IMR-90 (cell line): ENCODE results near the gene ASB1. TPM values are rescaled to one million over a fixed set of nuclear protein-coding genes. Genes with fewer than 3 reads are reported as not detected.
A peak's percentile ranks its signal among the peaks of the same experiment; 100 is the strongest.

ENCODE experiments used
- ATAC-seq: fragments of 200-7000 bp; cut with Tn5 transposase; 2 replicates; pipeline ENCODE4 v1.9.1; 2020; ENCODE audit warnings: low read depth, mild to moderate bottlenecking, moderate library complexity
- BruUV-seq: library from RNA; stranded (reverse); fragments of 400-500 nt; replicated peaks from 2 replicates; lab custom pipeline; 2021; lab: Mats Ljungman, UMichigan
- CTCF ChIA-PET: fragments of 300-600 bp; formaldehyde crosslinking; extraction: SDS; loops from one replicate; lab custom pipeline; 2021; ENCODE audit warnings: antibody characterized with exemption; lab: Yijun Ruan, JAX
- POLR2A ChIA-PET: fragments of 300-600 bp; sonication (Branson Sonifier 250); formaldehyde crosslinking; loops from one replicate; lab custom pipeline; 2022; ENCODE audit warnings: antibody characterized with exemption; ENCODE audit not compliant: unreplicated experiment; lab: Charles Lee
- DNase-seq: peaks from one replicate; pipeline ENCODE4 v3.0.0; 2013
- H2AFZ ChIP-seq: replicated peaks from 2 replicates; pipeline ENCODE3; 2013; ENCODE audit warnings: low read length, mild to moderate bottlenecking; ENCODE audit not compliant: poor library complexity
- H2AK5ac ChIP-seq: 2 replicates; pipeline ENCODE4 v1.6.1; 2013; ENCODE audit warnings: low read depth, low read length, inconsistent platforms
- H2AK9ac ChIP-seq: replicated peaks from 2 replicates; pipeline ENCODE3; 2013; ENCODE audit warnings: mild to moderate bottlenecking, low read depth, low read length, moderate library complexity; ENCODE audit not compliant: poor library complexity
- H2BK120ac ChIP-seq: 2 replicates; pipeline ENCODE4 v1.6.1; 2013; ENCODE audit warnings: low read depth, low read length, inconsistent platforms
- H2BK15ac ChIP-seq: 3 replicates; pipeline ENCODE4 v1.6.1; 2013; ENCODE audit warnings: low read depth, low read length, inconsistent platforms
- H2BK20ac ChIP-seq: 2 replicates; pipeline ENCODE4 v1.6.1; 2013; ENCODE audit warnings: low read depth, mild to moderate bottlenecking, inconsistent platforms, low read length, moderate library complexity
- H2BK5ac ChIP-seq: 2 replicates; pipeline ENCODE4 v1.6.1; 2013; ENCODE audit warnings: mild to moderate bottlenecking, low read depth, low read length, inconsistent platforms; ENCODE audit not compliant: poor library complexity, severe bottlenecking
- H3K14ac ChIP-seq: replicated peaks from 2 replicates; pipeline ENCODE4 v1.6.1; 2013; ENCODE audit warnings: low read depth, low read length, inconsistent platforms
- H3K18ac ChIP-seq: 2 replicates; pipeline ENCODE4 v1.6.1; 2013; ENCODE audit warnings: low read depth, low read length, control low read depth
- H3K23ac ChIP-seq: 2 replicates; pipeline ENCODE4 v1.6.1; 2013; ENCODE audit warnings: low read depth, low read length, inconsistent platforms
- H3K27ac ChIP-seq: 2 replicates; pipeline ENCODE4 v1.5.1; 2013; ENCODE audit warnings: mild to moderate bottlenecking, control low read depth, low read length; ENCODE audit not compliant: insufficient read depth
- H3K27me3 ChIP-seq: 2 replicates; pipeline ENCODE4 v1.6.1; 2013; ENCODE audit warnings: low read length; ENCODE audit not compliant: control insufficient read depth, insufficient read depth
- H3K36me3 ChIP-seq: 2 replicates; pipeline ENCODE4 v1.6.1; 2013; ENCODE audit warnings: low read length, mixed read lengths; ENCODE audit not compliant: control insufficient read depth, insufficient read depth
- H3K4ac ChIP-seq: 2 replicates; pipeline ENCODE4 v1.6.1; 2013; ENCODE audit warnings: low read depth, low read length, inconsistent platforms
- H3K4me1 ChIP-seq: 2 replicates; pipeline ENCODE4 v1.6.1; 2013; ENCODE audit warnings: low read length, mixed read lengths; ENCODE audit not compliant: control insufficient read depth, insufficient read depth
- H3K4me2 ChIP-seq: 2 replicates; pipeline ENCODE4 v1.6.1; 2013; ENCODE audit warnings: low read depth, mild to moderate bottlenecking, control low read depth, low read length, moderate library complexity
- H3K4me3 ChIP-seq: 2 replicates; pipeline ENCODE4 v1.5.1; 2013; ENCODE audit warnings: low read depth, mild to moderate bottlenecking, control low read depth, low read length, moderate library complexity; ENCODE audit not compliant: insufficient read depth
- H3K56ac ChIP-seq: 2 replicates; pipeline ENCODE4 v1.6.1; 2013; ENCODE audit warnings: low read length, inconsistent platforms; ENCODE audit not compliant: insufficient read depth; ENCODE audit errors: extremely low read depth
- H3K79me1 ChIP-seq, 2 experiments: 2 replicates each; pipeline ENCODE4 v1.6.1; 2013; ENCODE audit warnings: low read length in 2 of 2, inconsistent platforms in 1 of 2, low read depth in 1 of 2
- H3K9ac ChIP-seq: 2 replicates; pipeline ENCODE4 v1.6.1; 2013; ENCODE audit warnings: low read depth, low read length, control low read depth
- H3K9me1 ChIP-seq: 2 replicates; pipeline ENCODE4 v1.6.1; 2013; ENCODE audit warnings: low read length, inconsistent platforms; ENCODE audit not compliant: insufficient read depth
- H3K9me3 ChIP-seq: 2 replicates; pipeline ENCODE4 v1.6.1; 2013; ENCODE audit warnings: low read length; ENCODE audit not compliant: control insufficient read depth, insufficient read depth
- H4K20me1 ChIP-seq: 2 replicates; pipeline ENCODE4 v1.6.1; 2013; ENCODE audit warnings: low read length, inconsistent platforms; ENCODE audit not compliant: insufficient read depth
- H4K5ac ChIP-seq: 2 replicates; pipeline ENCODE4 v1.6.1; 2013; ENCODE audit warnings: mild to moderate bottlenecking, low read depth, low read length, control low read depth
- H4K8ac ChIP-seq, 2 experiments: 2 replicates each; pipeline ENCODE4 v1.6.1; 2013; ENCODE audit warnings: low read depth in 2 of 2, low read length in 2 of 2, control low read depth in 1 of 2, inconsistent platforms in 1 of 2
- H4K91ac ChIP-seq: 2 replicates; pipeline ENCODE4 v1.6.1; 2013; ENCODE audit warnings: low read depth, low read length, inconsistent platforms; ENCODE audit not compliant: insufficient read depth
- CHD1 ChIP-seq: IDR thresholded peaks from 2 replicates; pipeline ENCODE4 v1.6.1; 2012; ENCODE audit warnings: low read depth, low read length, improper control_type of control experiment
- CTCF ChIP-seq: conservative IDR thresholded peaks from 2 replicates; pipeline ENCODE4 v1.5.1; 2012; ENCODE audit warnings: mild to moderate bottlenecking, low read depth, low read length, improper control_type of control experiment
- FOS ChIP-seq: fragments of 150-350 bp; IDR thresholded peaks from 2 replicates; pipeline ENCODE4 v1.6.1; 2016; ENCODE audit warnings: low read depth, low read length
- MXI1 ChIP-seq: IDR thresholded peaks from 2 replicates; pipeline ENCODE4 v1.6.1; 2012; ENCODE audit warnings: low read depth, mild to moderate bottlenecking, low read length, moderate library complexity, borderline replicate concordance
- NFE2L2 ChIP-seq: fragments of 150-350 bp; IDR thresholded peaks from 2 replicates; pipeline ENCODE4 v1.6.1; 2016; ENCODE audit warnings: low read depth, mild to moderate bottlenecking, low read length
- RAD21 ChIP-seq: IDR thresholded peaks from 2 replicates; pipeline ENCODE4 v1.6.1; 2012; ENCODE audit warnings: low read length, improper control_type of control experiment
- RFX5 ChIP-seq: IDR thresholded peaks from 2 replicates; pipeline ENCODE4 v1.8.0; 2012; ENCODE audit warnings: low read depth, mild to moderate bottlenecking, low read length, moderate library complexity
- WGBS, 2 experiments: methylation state at CpG; one replicate each; pipeline versions ENCODE4 v1.1.5 to v1.1.7; 2013; ENCODE audit warnings: missing lambda C conversion rate in 2 of 2; ENCODE audit not compliant: insufficient read length in 1 of 2; ENCODE audit errors: extremely low coverage in 2 of 2; 5-methylcytosine and 5-hydroxymethylcytosine counted together
- dilution Hi-C: fragments of 300-500 bp; cut with HindIII; formaldehyde crosslinking; loops from one replicate; pipeline ENCODE4 v1.14.3; 2018; ENCODE audit warnings: low sequenced_read_pairs; ENCODE audit not compliant: unreplicated experiment
- in situ Hi-C: fragments of 300-500 bp; cut with MboI; formaldehyde crosslinking; loops from 3 replicates; pipeline ENCODE4 v1.14.3; 2019; ENCODE audit warnings: low sequenced_read_pairs, inconsistent platforms, mixed read lengths
- intact Hi-C: fragments of 100-400 bp; cut with micrococcal nuclease; formaldehyde crosslinking; loops from 2 replicates; pipeline ENCODE4 v1.10.0; 2022
- polyA plus RNA-seq, 3 experiments: library from polyadenylated mRNA; depleted of rRNA; stranded (reverse); fragments of >200 nt; gene quantifications; 2 replicates each; pipeline ENCODE4 v1.2.3, GENCODE V29; 2012; ENCODE audit warnings: low replicate concordance in 1 of 3
- total RNA-seq: library from RNA; depleted of rRNA; stranded (reverse); fragments of >200 nt; gene quantifications from 2 replicates; pipeline ENCODE4 v1.2.3, GENCODE V29; 2012

The ASB1 gene
- total and polyA plus RNA-seq, 2 of the 4 experiments (the other 2 are of a cell fraction): 23.5 to 37.3 TPM

- Histone ChIP-seq H3K27me3 (no peaks in the 10 kb centered on the region), H3K18ac (no peak overlapping the region), H3K14ac (no peak overlapping the region), H3K4me1 (peaks cover 14% of the 10 kb centered on the region), H2BK20ac (no peak overlapping the region), H4K20me1 (0 out of 2 replicates have a peak, but pooled peaks cover under 1% of the 10 kb centered on the region), H2BK5ac (no peak overlapping the region), H3K9me3 (0 out of 2 replicates have a peak, but pooled peaks cover 4% of the 10 kb centered on the region), H3K9ac (no peak overlapping the region), H3K4ac (no peak overlapping the region), H3K4me2 (peak overlapping the region; percentile 38), H2AK5ac (no peak overlapping the region), H4K8ac (no peak overlapping the region), H4K5ac (no peak overlapping the region), H4K91ac (no peak overlapping the region), H3K23ac (no peak overlapping the region), H3K27ac (no peak overlapping the region), H2BK15ac (no peak overlapping the region), H3K9me1 (peaks cover 16% of the 10 kb centered on the region), H3K56ac (no peak overlapping the region), H3K79me1 (peaks cover 15 to 33% of the 10 kb centered on the region in 2 experiments; a peak in 3 of 4 replicates), H3K4me3 (no peak overlapping the region), H2AK9ac (no peak overlapping the region), H3K36me3 (peaks cover 13% of the 10 kb centered on the region), H2BK120ac (no peak overlapping the region), H2AFZ (no peak overlapping the region)
- in situ Hi-C loops (no loop called here), dilution Hi-C loops (no loop called here), intact Hi-C loops (no loop called here)
- BruUV-seq: TSS peak; percentile 25
- POLR2A ChIA-PET: no interaction called here
- no peak for ATAC-seq
- WGBS, 2 experiments: no CpG with 5 or more reads among the region's 8 CpGs
- DNase-seq: peak; percentile 21
- no peak for TF ChIP-seq CHD1
- TF ChIP-seq MXI1: no peak
- no peak for TF ChIP-seq NFE2L2
- TF ChIP-seq RAD21: no peak
- TF ChIP-seq FOS: no peak
- TF ChIP-seq CTCF: no peak
- no peak for TF ChIP-seq RFX5
- CTCF ChIA-PET: no interaction called here
These were observed 2.1 kb downstream of the ASB1 start for GRCh38 chr2:238428866-238429265.
